GM19035 (cell line): Measurements from ENCODE around the gene FRAS1.
"Not testable (repeated sequence)": the region's sequence is repeated elsewhere in the genome, so short reads cannot be mapped to it uniquely, and the experiment has no call there.

Experiments used
- ATAC-seq: cut with Tn5 transposase; IDR thresholded peaks from one replicate; pipeline ENCODE4 v1.9.1; 2021; ENCODE audit not compliant: unreplicated experiment

FRAS1 gene

GRCh38 chr4:78534286-78534955 lies 477.3 kb downstream of the FRAS1 start:
- no peak for ATAC-seq

DNA sequence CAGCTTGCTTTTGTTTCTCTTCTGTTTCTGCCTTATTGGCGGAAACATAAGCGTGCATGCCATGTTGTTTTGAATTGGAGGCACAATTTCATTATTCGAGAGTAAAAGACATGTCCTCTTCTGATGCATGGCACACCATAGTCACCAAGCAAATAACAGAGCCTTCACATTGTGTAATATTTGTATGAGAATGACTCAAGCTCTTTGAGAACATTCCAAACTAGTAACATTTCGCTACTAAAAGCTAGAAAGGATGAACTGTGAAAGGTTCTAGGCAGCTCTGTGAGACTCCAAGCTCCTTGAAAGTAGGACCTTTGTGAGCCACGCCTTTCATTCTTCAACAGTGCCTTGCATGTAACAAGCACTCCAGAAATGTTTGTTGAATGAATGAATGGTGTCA lies 485.2 kb downstream of the FRAS1 start:
- no peak for ATAC-seq

- no peak for ATAC-seq
These were observed 486.5 kb downstream of the FRAS1 start for GRCh38 chr4:78543424-78544125.

- ATAC-seq = no peak
These were observed 487.6 kb downstream of the FRAS1 start for GRCh38 chr4:78544678-78545077.

GRCh38 chr4:78545275-78546246 lies 488.4 kb downstream of the FRAS1 start:
- no peak for ATAC-seq

GRCh38 chr4:78547899-78548298 lies 490.8 kb downstream of the FRAS1 start:
- not testable (repeated sequence) for ATAC-seq

GRCh38 chr4:78548889-78549288 lies 491.8 kb downstream of the FRAS1 start:
- ATAC-seq = not testable (repeated sequence)

GRCh38 chr4:78551420-78552351 lies 494.6 kb downstream of the FRAS1 start, which contains the start of gene ANXA3:
TSS of gene ANXA3 (plus strand) at chr4:78551770. CDS start at chr4:78554474, 2,704 bp downstream.
- peak; percentile 57 for ATAC-seq

DNA sequence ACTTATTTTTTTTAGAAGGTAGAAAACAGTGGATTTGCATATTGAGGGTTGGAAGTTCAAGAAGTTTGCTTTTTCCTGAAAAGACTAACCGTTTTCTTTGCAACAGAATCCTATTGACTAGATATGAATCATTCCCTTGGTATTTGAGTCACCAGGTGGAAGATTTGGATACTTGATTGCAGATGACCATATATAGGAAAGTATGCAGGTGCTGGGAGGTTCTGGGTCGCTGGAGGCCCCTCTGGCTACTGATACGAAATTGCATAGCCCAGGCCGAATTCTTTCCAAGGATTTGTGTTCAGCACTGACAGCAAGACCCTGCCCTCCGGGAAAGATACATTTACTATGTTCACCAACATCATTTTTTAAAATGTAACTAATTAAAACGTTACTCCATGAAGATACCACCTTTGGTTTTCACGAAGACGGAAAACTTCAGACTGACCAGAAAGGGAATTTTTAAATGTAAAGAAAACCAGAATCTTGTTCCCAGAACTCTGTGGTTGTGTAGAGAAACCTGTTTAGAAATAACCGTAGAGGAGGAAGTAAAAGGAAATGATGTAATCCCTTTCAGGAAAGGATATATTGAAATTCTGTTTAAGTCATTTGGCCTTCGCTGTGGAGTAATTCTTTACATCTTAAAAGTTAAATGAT lies 495.4 kb downstream of the FRAS1 start:
- no peak for ATAC-seq

- ATAC-seq = no peak
These were observed 495.9 kb downstream of the FRAS1 start for GRCh38 chr4:78553043-78553396.

- ATAC-seq = no peak
These were observed 496.5 kb downstream of the FRAS1 start for GRCh38 chr4:78553529-78554060.

- ATAC-seq = no peak
These were observed 499.5 kb downstream of the FRAS1 start for GRCh38 chr4:78556665-78557064.

DNA sequence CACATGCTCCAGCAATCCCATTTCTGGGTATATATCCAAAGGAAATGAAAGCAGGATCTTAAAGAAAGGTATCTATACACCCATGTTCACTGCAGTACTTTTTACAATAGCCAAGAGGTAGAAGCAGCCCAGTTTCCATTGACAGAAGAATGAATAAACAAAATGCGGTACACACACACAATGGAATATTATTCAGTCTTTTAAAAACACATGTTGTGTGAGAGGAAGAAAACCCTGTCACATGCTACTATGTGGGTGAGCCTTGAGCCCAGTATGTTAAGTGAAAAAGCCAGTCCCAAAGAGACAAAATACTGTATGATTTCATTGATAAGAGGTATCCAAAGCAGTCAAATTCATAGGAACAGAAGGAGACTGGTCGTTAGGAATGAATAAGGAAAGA lies 500.7 kb downstream of the FRAS1 start:
- no peak for ATAC-seq

DNA sequence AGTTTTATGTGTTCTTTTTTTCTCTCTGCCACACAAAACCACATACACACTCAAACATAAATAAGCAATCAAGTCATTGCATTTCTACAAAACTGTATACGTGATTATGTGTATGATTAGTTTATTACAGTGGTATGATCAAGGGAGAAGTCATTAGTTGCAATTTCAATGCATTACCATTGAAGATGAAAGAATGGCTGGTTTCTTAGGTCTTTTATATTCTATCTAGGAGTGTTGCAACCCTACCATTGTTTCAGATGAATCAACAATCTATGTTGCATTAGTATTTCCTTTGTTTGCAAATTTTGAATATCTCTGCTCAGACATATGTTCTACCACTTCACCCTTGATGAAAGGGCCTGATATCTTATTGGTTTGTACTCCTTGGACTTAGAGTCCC lies 501.3 kb downstream of the FRAS1 start:
- no peak for ATAC-seq

GRCh38 chr4:78560296-78560963 lies 503.3 kb downstream of the FRAS1 start:
- no peak for ATAC-seq

DNA sequence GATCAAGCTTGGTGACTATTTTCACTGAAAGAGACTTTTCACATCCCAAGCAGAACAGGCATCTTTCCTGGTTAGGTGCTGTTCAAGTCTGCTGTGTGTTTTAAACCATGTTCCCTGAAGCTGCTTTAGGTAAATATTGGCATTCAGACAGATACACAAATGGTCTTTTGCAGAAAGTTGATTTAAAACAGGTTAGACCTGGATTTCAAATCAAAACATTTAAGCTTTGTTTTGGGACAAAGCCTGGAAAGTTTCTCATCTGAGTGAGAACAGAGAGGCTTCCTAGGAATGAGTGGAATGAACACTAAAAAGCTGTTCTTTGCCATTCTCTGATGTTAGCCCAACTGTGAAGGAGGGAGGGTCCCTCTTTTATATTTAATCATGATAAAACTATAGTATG lies 504.6 kb downstream of the FRAS1 start:
- no peak for ATAC-seq

- no peak for ATAC-seq
These were observed 505.6 kb downstream of the FRAS1 start for GRCh38 chr4:78562687-78563086.

DNA sequence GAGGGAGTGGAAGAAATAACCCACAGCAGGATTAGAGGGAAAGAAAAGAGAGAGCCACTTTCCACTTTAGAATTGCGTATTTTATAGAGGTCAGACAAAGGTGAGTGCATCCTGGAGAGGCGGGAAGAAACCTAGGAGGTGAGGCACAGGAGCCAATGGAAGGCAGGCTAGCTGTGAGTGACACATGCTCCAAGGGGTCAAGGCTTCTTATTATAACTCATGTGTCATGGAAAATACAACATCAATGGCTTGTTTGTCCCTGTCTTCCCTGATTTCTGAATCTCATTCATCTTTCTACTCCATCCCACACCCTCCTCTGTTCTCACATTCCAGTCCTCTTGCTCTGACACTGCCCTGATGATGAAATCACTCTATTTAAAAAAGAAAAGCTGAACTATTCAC lies 508.8 kb downstream of the FRAS1 start:
- ATAC-seq = no peak

- ATAC-seq = peak; percentile 82
These were observed 509.8 kb downstream of the FRAS1 start for GRCh38 chr4:78566834-78567499.
